ENCODE results near the gene KCNAB1. TPM values are rescaled to one million over a fixed set of nuclear protein-coding genes. Genes with fewer than 3 reads are reported as not detected.
A peak's percentile ranks its signal among the peaks of the same experiment; 100 is the strongest.

The KCNAB1 gene
- total RNA-seq, 1 donor from 2014 or later, result 16.5 TPM

DNA sequence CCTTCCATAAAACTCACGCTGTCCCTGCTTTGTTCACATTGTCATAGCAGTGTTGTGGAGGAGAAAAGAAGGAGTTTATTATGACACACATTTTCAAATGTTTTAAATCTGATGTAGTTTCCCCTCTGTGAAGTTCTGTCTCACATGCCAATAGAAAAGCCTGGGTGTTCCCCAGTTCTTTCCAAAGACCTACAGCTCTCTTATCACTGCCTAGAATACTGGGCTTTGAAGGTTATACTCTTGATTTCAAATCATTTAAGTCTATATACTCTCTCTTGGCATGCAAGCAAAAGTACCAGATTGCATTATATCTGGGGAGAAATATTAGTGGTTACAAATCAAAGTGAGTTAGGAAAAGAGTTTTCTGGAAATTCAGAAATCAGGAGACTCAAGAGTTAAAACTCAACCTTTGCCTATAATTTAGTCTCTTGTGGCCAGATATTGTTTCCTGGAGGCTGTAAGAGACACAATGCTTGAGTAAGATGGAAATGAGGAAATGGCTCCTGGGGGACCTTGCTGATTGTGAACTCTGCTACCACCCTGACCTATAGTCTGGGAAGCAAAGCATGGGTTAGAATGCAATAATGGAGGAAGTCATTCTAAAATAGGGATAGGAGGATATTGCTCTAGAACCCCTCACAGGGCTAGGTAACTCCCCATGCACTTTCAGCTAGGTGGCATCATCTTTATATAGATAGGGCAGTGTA, 182.8 kb downstream of the KCNAB1 start:
- H3K4me3 Mint-ChIP-seq (ENCODE audit: unreplicated experiment), result peak overlapping the region; percentile 3
- no peak for TF ChIP-seq CTCF (IDR thresholded peaks at IDR 0.05; ENCODE audit: partially characterized antibody, unreplicated experiment)

DNA sequence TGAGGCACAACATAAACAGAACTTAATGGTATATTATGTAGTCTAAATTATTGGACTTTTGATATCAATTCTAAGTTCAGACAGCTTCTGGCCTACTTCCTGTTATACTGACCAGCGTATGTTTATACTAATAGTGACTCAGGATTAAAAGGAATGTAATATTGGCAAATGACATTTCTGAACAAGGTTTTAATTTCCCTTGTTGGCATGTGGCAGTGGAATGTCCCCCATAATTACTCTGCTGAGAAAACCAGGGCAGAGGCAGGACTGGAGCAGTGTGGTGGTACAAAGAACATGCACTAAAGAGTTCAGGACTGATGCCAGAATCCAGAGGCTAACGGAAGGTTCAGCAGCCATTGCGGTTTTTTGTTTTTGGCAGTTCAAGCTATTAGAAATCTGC, 184.0 kb downstream of the KCNAB1 start:
- Mint-ChIP-seq H3K4me3 (ENCODE audit: unreplicated experiment) (no peak overlapping the region), H3K9me3 (ENCODE audit: unreplicated experiment) (no peaks in the 10 kb centered on the region), H3K27me3 (ENCODE audit: unreplicated experiment) (no peaks in the 10 kb centered on the region), H3K36me3 (ENCODE audit: unreplicated experiment) (no peaks in the 10 kb centered on the region), H3K4me1 (ENCODE audit: low read depth, unreplicated experiment) (peaks cover 29% of the 10 kb centered on the region), H3K27ac (ENCODE audit: unreplicated experiment) (no peak overlapping the region)
- DNase-seq, result no peak
- no peak for TF ChIP-seq CTCF (IDR thresholded peaks at IDR 0.05; ENCODE audit: partially characterized antibody, unreplicated experiment)

More for the DNA sequence above, 182.8 kb downstream of the KCNAB1 start:
- H3K27me3 Mint-ChIP-seq (ENCODE audit: unreplicated experiment), result no peaks in the 10 kb centered on the region
- no peak for DNase-seq
- peak overlapping the region; percentile 30 for H3K27ac Mint-ChIP-seq (ENCODE audit: unreplicated experiment)
- no peaks in the 10 kb centered on the region for H3K9me3 Mint-ChIP-seq (ENCODE audit: unreplicated experiment)
- peaks cover 35% of the 10 kb centered on the region for H3K4me1 Mint-ChIP-seq (ENCODE audit: low read depth, unreplicated experiment)
- H3K36me3 Mint-ChIP-seq (ENCODE audit: unreplicated experiment), result no peaks in the 10 kb centered on the region

DNA sequence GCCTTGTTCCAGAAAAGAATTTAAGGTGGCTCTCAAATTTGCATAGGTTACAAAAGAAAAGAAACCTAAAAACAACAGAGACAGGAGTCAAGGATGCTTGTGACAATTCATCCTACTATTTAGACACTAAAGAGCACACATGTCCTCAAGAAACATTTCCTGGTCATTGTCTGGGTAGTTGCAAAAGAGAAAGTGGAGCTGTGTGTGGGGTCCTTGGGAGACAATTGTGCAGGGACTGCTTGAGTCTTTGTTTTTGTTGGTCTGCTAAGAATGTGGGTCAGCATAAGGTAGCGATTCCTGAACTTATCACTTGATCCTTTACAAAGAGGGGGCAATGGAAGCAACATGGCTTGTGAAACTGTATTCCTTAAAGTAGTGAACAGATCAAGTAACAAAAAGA, 185.3 kb downstream of the KCNAB1 start:
- DNase-seq, result no peak
- Mint-ChIP-seq H3K4me1 (ENCODE audit: low read depth, unreplicated experiment) (peaks cover 19% of the 10 kb centered on the region), H3K9me3 (ENCODE audit: unreplicated experiment) (no peaks in the 10 kb centered on the region), H3K27me3 (ENCODE audit: unreplicated experiment) (no peaks in the 10 kb centered on the region), H3K4me3 (ENCODE audit: unreplicated experiment) (no peak overlapping the region), H3K27ac (ENCODE audit: unreplicated experiment) (no peak overlapping the region), H3K36me3 (ENCODE audit: unreplicated experiment) (no peaks in the 10 kb centered on the region)
- TF ChIP-seq CTCF (IDR thresholded peaks at IDR 0.05; ENCODE audit: partially characterized antibody, unreplicated experiment), result no peak

GRCh38 chr3:156307704-156308103, 187.3 kb downstream of the KCNAB1 start:
- Mint-ChIP-seq H3K36me3 (ENCODE audit: unreplicated experiment) (no peaks in the 10 kb centered on the region), H3K9me3 (ENCODE audit: unreplicated experiment) (no peaks in the 10 kb centered on the region), H3K4me3 (ENCODE audit: unreplicated experiment) (no peak overlapping the region), H3K27ac (ENCODE audit: unreplicated experiment) (no peak overlapping the region), H3K4me1 (ENCODE audit: low read depth, unreplicated experiment) (peaks cover 11% of the 10 kb centered on the region), H3K27me3 (ENCODE audit: unreplicated experiment) (peaks cover 3% of the 10 kb centered on the region)
- DNase-seq, result no peak
- no peak for TF ChIP-seq CTCF (IDR thresholded peaks at IDR 0.05; ENCODE audit: partially characterized antibody, unreplicated experiment)

- H3K36me3 Mint-ChIP-seq (ENCODE audit: unreplicated experiment), result no peaks in the 10 kb centered on the region
- peaks cover 3% of the 10 kb centered on the region for H3K27me3 Mint-ChIP-seq (ENCODE audit: unreplicated experiment)
- peaks cover 3% of the 10 kb centered on the region for H3K4me1 Mint-ChIP-seq (ENCODE audit: low read depth, unreplicated experiment)
- no peak overlapping the region for H3K27ac Mint-ChIP-seq (ENCODE audit: unreplicated experiment)
- no peaks in the 10 kb centered on the region for H3K9me3 Mint-ChIP-seq (ENCODE audit: unreplicated experiment)
- no peak for DNase-seq
- no peak for TF ChIP-seq CTCF (IDR thresholded peaks at IDR 0.05; ENCODE audit: partially characterized antibody, unreplicated experiment)
- H3K4me3 Mint-ChIP-seq (ENCODE audit: unreplicated experiment), result no peak overlapping the region
Observed at GRCh38 chr3:156311431-156311830, 191.1 kb downstream of the KCNAB1 start.
